Stimulated activated naive CD8-positive, alpha-beta T cell treated with anti-CD3 and anti-CD28 coated beads, Interleukin-15, amount 100 ng/mL, for 72 hours (primary cell): ENCODE results near the gene CYB561D2.
"Not testable (repeated sequence)": the region's sequence is repeated elsewhere in the genome, so short reads cannot be mapped to it uniquely, and the experiment has no call there.

Experiments
- ATAC-seq: fragments of 150-1000 bp; cut with Tn5 transposase; 2 replicates; pipeline ENCODE4 v1.10.0; 2021; ENCODE audit warnings: mild to moderate bottlenecking, moderate library complexity
- DNase-seq, 2 donors: peaks; one replicate each; pipeline ENCODE4 v3.0.0; 2021 to 2022
- H3K27ac Mint-ChIP-seq, 2 donors: one replicate each; pipeline ENCODE4 v1.8.0; 2022; ENCODE audit warnings: mild to moderate bottlenecking in 2 of 2, mixed read lengths in 2 of 2, moderate library complexity in 2 of 2
- H3K27me3 Mint-ChIP-seq: one replicate; pipeline ENCODE4 v1.8.0; 2022; ENCODE audit warnings: mixed read lengths
- H3K4me1 Mint-ChIP-seq: one replicate; pipeline ENCODE4 v1.8.0; 2022; ENCODE audit warnings: mild to moderate bottlenecking, mixed read lengths
- H3K4me3 Mint-ChIP-seq, 2 donors: one replicate each; pipeline ENCODE4 v1.8.0; 2022; ENCODE audit warnings: mild to moderate bottlenecking in 2 of 2, mixed read lengths in 2 of 2, moderate library complexity in 1 of 2
- H3K9me3 Mint-ChIP-seq, 2 donors: one replicate each; pipeline ENCODE4 v1.8.0; 2022; ENCODE audit warnings: mixed read lengths in 2 of 2

The CYB561D2 gene, protein sequence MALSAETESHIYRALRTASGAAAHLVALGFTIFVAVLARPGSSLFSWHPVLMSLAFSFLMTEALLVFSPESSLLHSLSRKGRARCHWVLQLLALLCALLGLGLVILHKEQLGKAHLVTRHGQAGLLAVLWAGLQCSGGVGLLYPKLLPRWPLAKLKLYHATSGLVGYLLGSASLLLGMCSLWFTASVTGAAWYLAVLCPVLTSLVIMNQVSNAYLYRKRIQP

DNA sequence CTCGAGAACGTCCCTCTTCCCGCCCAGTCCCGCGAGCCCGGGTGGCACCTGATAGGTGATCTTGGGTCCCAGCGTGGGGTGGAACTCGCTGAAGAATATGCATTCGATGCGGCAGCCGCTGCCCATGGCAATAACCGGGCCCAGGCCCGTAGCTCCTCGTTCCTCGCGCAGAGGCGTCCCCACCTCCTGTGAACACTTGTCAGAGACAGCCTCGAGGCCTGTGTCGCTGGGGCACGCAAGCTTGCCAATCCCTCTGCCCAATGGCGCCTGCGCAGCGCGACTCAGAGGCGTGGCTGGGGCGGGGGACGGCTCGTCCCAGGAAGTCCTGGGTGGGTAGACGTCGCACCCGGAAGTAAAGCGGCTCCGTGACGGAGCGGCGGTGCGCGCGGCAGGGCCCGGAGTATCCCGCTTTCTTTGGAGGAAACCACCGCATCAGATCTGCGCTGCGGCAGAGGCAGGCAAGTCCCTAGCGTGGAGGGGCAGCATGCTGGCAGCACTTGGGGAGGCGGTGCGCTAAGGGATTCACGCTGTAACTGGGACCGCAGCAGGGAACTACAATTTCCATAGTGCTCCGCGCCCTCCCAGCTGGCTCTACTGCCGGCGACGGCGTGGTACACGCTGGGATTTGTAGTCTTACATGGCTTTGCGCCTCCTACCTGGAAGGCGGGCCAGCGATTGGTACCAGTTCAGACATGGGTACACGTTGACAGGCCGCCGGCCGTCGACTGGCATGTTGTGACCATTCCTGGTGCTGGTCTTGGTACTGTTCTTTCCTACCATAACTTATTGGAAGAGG is at the start of gene CYB561D2, which contains the start of gene NPRL2:
CYB561D2 (plus strand) TSS at position 336 of the 796 bp plus-strand sequence. CDS start 572 bp downstream, outside the sequence.
NPRL2 (minus strand) TSS at position 249 of the 796 bp plus-strand sequence; CDS start at position 126, 123 bp downstream.
- H3K9me3 Mint-ChIP-seq, result no peaks in the 10 kb centered on the region
- H3K27me3 Mint-ChIP-seq, result no peaks in the 10 kb centered on the region
- peak within 1 kb of the TSS; percentile 88 to 90 for H3K4me3 Mint-ChIP-seq
- peak within 1 kb of the TSS; percentile 96 to 97 for H3K27ac Mint-ChIP-seq
- ATAC-seq (peak; percentile 91), DNase-seq (peak; percentile 98)
- H3K4me1 Mint-ChIP-seq, result peaks cover 88% of the 10 kb centered on the region

DNA sequence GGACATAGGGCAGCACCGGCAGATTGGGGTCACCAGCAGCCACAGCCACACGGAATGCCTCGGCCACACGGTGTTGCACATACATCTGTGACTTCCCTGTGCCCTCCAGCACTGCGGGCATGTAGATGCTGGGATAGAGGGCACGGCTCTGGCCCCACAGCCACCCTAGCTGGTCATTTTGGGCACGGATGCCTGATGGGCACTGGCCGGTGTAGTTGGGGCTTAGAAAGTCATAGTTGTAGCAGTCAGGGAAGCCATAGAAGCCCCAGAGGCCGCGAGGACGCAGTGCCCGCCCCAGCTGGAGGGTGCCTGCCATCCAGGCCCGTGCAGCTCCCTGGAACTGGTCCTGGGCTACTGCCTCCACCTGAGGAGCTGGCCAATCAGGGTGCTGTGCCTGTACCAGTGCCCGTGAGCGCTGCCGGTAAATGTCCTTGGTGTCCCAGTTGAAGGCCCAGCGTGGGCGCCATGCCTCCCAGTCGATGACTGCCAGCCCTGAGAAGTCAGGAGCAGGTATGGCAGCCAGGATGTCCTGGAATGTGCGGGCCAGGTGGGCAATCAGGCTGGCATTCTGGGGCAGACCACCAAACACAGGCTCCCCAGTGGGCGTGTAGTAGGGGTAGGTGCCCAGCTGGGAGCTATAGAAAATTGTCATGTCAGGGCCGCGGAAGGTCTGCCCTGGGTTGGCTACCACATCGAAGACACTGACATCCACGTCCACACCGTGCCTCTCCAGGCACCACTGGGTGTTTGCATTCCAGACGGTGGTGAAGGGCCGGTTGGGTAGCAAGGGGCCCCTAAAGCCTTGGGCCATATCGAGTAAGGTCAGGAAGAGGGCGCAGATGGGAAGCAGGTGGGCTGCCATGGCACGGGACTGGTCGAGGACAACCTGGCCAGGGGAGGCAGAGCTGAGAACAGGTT is 48.3 kb upstream of the CYB561D2 start:
- Mint-ChIP-seq H3K27me3 (no peaks in the 10 kb centered on the region), H3K4me3 (no peak overlapping the region), H3K9me3 (no peaks in the 10 kb centered on the region), H3K4me1 (peaks cover 31% of the 10 kb centered on the region), H3K27ac (peak overlapping the region in 1 of 2 donors; percentile 95)
- DNase-seq, result no peak
- ATAC-seq, result no peak

DNA sequence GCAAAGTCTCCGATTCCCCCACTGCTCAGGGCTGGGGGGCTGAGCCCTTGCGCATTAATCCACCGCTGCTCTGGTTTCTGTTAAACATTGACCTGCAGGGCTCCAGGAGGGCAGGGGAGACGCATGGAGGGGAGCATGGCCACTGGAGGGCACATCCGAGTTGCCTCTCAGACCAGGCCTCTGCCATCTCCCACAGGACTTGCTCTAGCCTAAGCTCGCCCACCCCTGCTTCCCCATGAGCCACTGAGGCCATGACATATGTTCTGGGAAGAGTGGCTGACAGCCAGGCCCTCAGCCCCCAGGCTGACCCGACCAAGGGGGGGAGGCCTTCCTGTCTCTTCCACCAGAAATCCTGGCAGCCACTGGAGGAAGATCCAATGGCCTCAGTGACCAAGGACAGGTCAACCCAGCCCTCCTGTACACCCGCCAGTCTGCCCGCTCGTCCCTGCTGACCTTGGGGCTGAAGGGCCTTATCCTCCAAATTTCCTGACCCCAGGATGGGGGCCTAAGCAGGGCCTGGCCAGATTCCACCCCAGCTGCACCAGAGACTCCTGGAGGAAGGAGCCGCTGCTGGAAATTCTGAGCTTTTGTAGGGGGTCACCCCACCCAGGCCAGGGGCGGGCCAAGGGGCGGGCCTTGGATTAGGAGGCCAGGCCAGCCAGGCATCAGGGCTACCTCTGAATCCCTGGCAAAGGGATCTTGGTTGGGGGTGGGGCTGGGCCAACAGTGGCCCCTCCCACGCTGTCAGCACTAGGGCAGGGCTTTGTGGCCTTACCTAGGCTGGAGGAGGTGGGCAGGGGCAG is 47.4 kb upstream of the CYB561D2 start, which contains the start of gene HYAL1:
HYAL1 (minus strand) TSS at position 562 of the 803 bp plus-strand sequence. CDS start 618 bp downstream, outside the sequence.
- Mint-ChIP-seq H3K27me3 (no peaks in the 10 kb centered on the region), H3K4me3 (no peak within 1 kb of the TSS), H3K4me1 (peaks cover 22% of the 10 kb centered on the region), H3K9me3 (no peaks in the 10 kb centered on the region), H3K27ac (peak within 1 kb of the TSS in 1 of 2 donors; percentile 95)
- ATAC-seq (no peak), DNase-seq (no peak)

DNA sequence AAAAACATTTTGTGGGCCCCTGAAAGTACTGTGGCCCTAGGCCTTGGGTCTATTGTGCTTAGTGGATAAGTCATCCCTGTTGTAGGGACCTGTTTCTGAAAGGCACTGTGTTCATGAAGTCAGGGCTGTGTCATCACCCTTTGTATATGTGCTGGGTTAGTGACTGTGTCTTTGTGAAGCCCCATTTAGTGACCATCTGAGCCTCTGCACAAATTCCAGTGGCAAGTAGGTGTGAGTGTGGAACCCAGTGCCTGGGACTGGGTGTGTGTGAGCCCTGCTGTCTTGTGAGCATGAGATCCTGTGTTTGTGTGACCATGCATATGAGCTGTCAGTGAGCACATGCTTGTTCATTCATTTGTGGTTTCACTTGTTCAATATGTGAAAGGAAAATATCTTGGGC is 46.1 kb upstream of the CYB561D2 start:
- DNase-seq, result no peak
- H3K27me3 Mint-ChIP-seq, result no peaks in the 10 kb centered on the region
- H3K9me3 Mint-ChIP-seq, result no peaks in the 10 kb centered on the region
- H3K27ac Mint-ChIP-seq, result no peak overlapping the region
- ATAC-seq, result no peak
- H3K4me3 Mint-ChIP-seq, result no peak overlapping the region
- H3K4me1 Mint-ChIP-seq, result peaks cover 19% of the 10 kb centered on the region

DNA sequence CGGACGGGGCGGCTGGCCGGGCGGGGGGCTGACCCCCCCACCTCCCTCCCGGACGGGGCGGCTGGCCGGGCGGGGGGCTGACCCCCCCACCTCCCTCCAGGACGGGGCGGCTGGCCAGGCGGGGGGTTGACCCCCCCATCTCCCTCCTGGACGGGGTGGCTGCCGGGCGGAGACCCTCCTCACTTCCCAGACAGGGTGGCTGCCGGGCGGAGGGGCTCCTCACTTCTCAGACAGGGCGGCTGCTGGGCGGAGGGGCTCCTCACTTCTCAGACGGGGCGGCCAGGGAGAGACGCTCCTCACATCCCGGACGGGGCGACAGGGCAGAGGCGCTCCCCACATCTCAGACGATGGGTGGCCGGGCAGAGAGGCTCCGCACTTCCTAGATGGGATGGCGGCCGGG is 38.6 kb upstream of the CYB561D2 start:
- peaks cover 19% of the 10 kb centered on the region for H3K4me1 Mint-ChIP-seq
- not testable (repeated sequence) for ATAC-seq

DNA sequence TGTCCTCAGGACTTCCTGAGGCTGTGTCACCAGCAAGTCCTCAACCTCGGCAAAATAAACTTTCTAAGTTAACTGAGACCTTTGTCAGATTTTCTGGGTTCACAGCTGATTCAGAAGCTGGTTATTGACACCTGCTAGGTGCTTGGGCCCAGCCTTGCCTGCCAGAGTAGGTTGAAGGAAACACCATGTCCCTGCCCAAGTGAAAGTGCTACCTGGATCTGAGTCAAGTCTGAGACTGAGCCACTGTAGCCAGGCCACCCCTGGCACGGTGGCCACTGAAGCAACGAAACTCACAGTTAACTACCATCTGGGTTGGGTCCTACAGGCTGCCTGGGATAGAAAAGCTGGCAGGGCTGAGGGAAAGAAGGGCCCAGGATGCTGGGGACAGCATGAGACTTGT is 36.3 kb upstream of the CYB561D2 start:
- Mint-ChIP-seq H3K4me3 (no peak overlapping the region), H3K4me1 (peaks cover 38% of the 10 kb centered on the region), H3K27ac (no peak overlapping the region), H3K9me3 (no peaks in the 10 kb centered on the region), H3K27me3 (no peaks in the 10 kb centered on the region)
- DNase-seq (no peak), ATAC-seq (no peak)

More for the DNA sequence above, 38.6 kb upstream of the CYB561D2 start:
- H3K4me3 Mint-ChIP-seq, H3K27me3 Mint-ChIP-seq, H3K27ac Mint-ChIP-seq, H3K9me3 Mint-ChIP-seq, DNase-seq: not testable (repeated sequence)

DNA sequence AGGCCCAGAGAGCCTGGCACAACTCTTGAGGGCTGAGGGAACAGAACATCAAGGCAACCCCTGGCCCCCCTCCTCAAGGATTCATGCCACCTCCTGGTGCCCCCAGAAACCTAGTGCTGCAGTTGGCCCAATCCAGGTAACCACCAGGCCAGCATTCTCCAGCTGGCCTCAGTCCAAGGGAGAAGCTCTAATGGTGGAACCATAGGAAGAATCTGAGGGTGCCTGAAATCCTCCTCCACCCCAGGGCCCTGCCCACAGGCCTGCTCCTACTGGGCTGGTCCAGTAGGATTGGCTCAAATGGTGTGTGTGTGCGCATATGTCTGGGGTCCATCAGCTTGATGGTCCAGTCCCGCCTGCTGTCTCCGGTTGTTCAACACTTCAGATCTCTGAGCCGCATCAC is 35.8 kb upstream of the CYB561D2 start:
- H3K9me3 Mint-ChIP-seq, result no peaks in the 10 kb centered on the region
- DNase-seq (no peak), ATAC-seq (no peak)
- no peak overlapping the region for H3K4me3 Mint-ChIP-seq
- H3K27ac Mint-ChIP-seq, result peak overlapping the region in 1 of 2 donors; percentile 52
- no peaks in the 10 kb centered on the region for H3K27me3 Mint-ChIP-seq
- peaks cover 43% of the 10 kb centered on the region for H3K4me1 Mint-ChIP-seq

DNA sequence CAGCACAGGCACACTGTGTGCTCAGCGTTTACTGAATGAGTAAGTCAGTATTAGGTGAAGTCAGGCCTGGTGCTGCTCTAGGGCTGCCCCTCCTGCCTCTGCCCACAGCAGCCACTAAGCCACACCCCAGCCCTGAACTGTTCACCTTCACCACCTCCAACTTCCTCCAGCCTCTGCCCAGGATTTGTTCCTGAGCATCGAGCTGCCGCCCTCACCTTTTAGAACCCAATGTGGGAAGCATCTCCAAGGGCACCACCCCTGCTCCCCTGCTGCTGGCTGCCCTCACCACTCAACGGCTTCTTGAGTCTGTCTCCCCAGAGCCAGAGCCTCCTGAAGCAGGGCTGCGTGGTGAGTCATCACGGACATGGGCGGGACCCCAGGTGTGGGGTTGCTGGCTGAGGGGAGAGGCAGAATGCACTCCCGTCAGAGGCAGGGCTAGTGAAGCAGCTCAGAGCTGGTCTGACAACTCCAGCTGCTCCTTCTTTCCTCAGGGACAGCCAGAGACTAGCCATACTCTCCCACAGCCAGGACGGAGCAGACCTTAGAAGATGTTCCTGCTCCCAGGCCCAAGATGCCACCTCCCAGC is 33.9 kb upstream of the CYB561D2 start:
- Mint-ChIP-seq H3K27ac (peak overlapping the region in 1 of 2 donors; percentile 80), H3K4me3 (peak overlapping the region in 1 of 2 donors; percentile 64)

DNA sequence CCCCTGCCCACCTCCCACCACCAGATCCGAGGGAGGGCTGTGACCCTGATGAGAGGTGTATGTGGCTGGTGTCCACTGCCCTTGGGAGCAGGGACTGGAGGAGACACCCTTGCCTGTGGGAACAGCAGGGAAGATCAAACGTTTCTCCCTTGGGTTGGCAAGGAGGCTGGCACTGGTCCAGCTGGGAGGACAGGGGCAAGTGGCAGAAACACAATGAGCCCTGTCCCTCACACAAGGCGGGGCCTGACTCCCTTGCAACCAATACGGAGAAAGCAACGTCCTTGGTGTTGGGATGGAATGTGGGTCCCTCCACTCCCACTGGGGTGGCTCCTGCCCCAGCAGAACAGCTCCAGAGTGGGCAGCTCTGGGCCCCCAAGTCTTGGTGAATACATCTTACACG is 33.4 kb upstream of the CYB561D2 start:
- no peak overlapping the region for H3K4me3 Mint-ChIP-seq
- H3K9me3 Mint-ChIP-seq, result no peaks in the 10 kb centered on the region
- no peak overlapping the region for H3K27ac Mint-ChIP-seq
- DNase-seq (no peak), ATAC-seq (no peak)
- H3K4me1 Mint-ChIP-seq, result peaks cover 58% of the 10 kb centered on the region
- H3K27me3 Mint-ChIP-seq, result no peaks in the 10 kb centered on the region

More for the DNA sequence above, 33.9 kb upstream of the CYB561D2 start:
- Mint-ChIP-seq H3K9me3 (no peaks in the 10 kb centered on the region), H3K4me1 (peaks cover 53% of the 10 kb centered on the region), H3K27me3 (no peaks in the 10 kb centered on the region)
- DNase-seq, result peak; percentile 46 to 61
- ATAC-seq, result peak; percentile 63

DNA sequence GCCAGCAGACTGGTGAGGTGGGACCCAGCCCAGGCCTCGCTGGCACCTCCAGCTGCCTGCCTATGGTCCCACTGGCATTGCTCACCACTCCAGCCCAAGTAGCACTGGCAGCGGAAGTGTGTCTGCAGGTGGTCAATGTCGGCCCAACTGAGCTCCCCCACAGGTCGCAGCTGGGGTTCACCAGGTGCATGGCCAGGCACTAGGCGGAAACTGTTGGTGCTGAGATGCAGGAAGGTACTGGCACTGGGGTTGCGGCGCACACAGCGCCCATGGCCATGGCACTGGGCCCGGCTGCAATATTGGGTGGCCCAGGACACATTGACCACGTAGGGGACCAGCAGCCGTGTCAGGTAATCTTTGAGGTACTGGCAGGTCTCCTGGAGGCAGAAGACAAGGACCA is 32.5 kb upstream of the CYB561D2 start:
- H3K4me1 Mint-ChIP-seq, result peaks cover 66% of the 10 kb centered on the region

DNA sequence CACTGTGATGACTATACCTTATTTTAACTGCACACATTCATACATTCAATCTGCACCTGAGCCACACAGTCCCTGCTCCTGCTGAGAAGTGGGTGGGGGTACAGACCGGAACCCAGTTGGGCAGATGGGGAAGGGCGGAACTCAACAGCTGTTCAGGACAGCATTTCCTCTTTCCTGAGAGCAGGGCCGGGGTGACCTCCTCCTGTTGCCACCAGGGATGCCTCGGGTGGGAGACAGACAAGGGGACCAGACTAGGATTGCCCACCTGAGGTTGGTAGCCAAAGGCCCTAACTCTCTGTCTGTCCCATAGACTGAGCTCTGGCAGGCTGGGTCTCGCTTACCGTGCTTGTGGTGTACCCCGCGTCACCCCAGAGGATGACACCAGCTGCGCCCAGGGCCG is 32.0 kb upstream of the CYB561D2 start:
- Mint-ChIP-seq H3K27me3 (no peaks in the 10 kb centered on the region), H3K4me1 (peaks cover 71% of the 10 kb centered on the region), H3K9me3 (no peaks in the 10 kb centered on the region), H3K27ac (no peak overlapping the region), H3K4me3 (no peak overlapping the region)
- DNase-seq (no peak), ATAC-seq (no peak)

More for the DNA sequence above, 32.5 kb upstream of the CYB561D2 start:
- DNase-seq, result no peak
- ATAC-seq, result no peak
- Mint-ChIP-seq H3K4me3 (no peak overlapping the region), H3K27ac (no peak overlapping the region), H3K9me3 (no peaks in the 10 kb centered on the region), H3K27me3 (no peaks in the 10 kb centered on the region)

DNA sequence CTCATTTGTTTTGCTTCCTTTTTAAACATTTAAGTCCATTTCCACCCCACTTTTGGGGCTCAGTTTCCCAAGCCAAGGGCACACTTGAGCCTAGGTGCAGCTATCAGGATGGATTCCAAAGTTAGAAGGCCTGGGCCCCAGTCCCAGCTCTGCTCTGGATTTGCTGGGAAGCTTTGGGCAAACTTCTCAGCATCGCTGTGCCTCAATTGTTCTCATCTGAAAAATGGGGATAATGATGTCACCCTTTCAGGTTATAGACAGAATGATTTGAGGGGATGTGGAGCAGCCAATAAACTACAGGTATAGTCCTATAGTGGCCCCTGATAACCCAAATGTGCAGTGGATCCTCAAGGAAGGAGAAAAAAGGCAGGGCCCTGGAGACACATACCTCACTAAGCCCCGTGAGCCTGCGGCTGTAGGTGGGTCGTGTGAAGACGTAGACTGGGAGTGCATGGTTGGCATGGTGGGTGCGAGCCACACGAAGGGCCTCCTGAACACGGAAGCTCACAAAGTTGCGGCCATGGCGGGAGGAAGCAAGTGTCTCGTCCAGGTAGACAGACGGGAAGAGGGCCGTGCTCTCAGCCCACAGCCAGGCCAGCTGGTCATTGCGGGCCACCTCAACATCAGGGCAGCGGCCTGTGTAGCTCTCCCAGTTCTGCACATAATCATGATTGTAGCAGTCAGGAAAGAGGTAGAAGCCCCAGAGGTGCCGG is 31.3 kb upstream of the CYB561D2 start:
- no peak overlapping the region for H3K4me3 Mint-ChIP-seq
- ATAC-seq, result no peak
- H3K27me3 Mint-ChIP-seq, result no peaks in the 10 kb centered on the region
- no peak for DNase-seq
- H3K4me1 Mint-ChIP-seq, result peaks cover 77% of the 10 kb centered on the region
- no peaks in the 10 kb centered on the region for H3K9me3 Mint-ChIP-seq
- no peak overlapping the region for H3K27ac Mint-ChIP-seq

DNA sequence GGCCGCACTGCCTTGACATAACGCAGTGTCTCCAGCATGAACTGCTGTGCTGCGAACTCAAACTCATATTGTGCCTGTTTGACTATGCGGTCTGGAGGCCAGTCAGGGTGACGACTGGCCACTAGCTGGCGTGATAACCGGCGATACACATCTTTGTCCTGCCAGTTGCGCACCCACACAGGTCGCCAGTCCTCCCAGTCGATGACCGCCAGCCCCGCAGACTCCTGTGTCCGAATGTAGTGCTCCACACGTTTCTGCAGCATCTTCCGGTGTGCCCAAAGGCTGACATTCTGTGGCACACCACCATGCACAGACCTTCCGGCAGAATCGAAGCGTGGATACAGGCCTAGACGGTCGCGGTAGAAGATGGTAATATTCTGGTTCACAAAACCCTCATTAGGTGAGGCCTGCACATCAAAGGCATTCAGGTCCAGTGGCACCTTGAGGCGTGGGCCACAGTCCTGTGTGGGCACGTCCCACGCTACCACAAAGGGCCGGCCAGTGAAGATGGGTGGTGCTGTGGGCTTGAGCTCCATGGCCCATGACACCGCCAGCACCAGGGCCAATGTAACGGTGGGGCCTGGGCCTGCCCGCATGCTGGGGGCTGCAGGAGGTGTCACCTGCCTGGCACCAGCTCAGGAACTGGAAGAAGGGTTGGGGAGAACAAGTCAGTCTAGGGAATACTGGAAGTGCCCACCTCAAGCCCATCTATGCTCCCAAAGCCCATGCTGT is 30.6 kb upstream of the CYB561D2 start:
- H3K27me3 Mint-ChIP-seq, result no peaks in the 10 kb centered on the region

More for the DNA sequence above, 30.6 kb upstream of the CYB561D2 start:
- H3K27ac Mint-ChIP-seq, result no peak overlapping the region
- DNase-seq (no peak), ATAC-seq (no peak)
- no peaks in the 10 kb centered on the region for H3K9me3 Mint-ChIP-seq
- H3K4me3 Mint-ChIP-seq, result peak overlapping the region; percentile 83 to 91
- H3K4me1 Mint-ChIP-seq, result peaks cover 82% of the 10 kb centered on the region
